ENCODE data around the gene ZNF738. TPM values are rescaled to one million over a fixed set of nuclear protein-coding genes. Genes with fewer than 3 reads are reported as not detected.

ZNF738 gene
- total and polyA plus RNA-seq, 2 donors (not counting 3 experiments of a cell fraction or from before 2014, with no cell fraction given) = 10.1 to 14.8 TPM

DNA sequence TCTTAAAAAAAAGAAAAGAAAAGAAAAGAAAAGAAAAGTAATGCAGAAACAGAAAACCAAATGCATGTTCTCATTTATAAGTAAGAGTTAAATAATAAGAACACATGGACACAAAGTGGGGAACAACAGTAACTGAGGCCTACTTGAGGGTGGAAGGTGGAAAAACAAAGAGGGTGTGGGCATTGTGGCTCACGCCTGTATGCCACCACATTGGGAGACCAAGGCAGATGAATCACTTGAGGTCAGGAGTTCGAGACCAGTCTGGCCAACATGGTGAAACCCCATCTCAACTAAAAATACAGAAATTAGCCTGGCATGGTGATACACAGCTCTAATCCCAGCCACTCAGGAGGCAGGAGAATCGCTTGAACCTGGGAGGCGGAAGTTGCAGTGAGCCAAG lies 37.7 kb upstream of the ZNF738 start:
- H3K27ac ChIP-seq (ENCODE audit: insufficient read depth, low read depth, low read length) = no peak overlapping the region
- no peaks in the 10 kb centered on the region for H3K9me1 ChIP-seq (replicated peaks; ENCODE audit: control insufficient read depth, extremely low read depth, insufficient read depth, low read length)
- ChIA-PET POLR2A (no interaction called here), CTCF (no interaction called here)
- intact Hi-C loops (cut with micrococcal nuclease) = loop anchor here (10.0 kb wide), 1 partner anchor 176 kb away; the partner anchor contains the start of gene ZNF431
- no TSS peak for BruUV-seq (replicated peaks)
- no peaks in the 10 kb centered on the region for H3K4me1 ChIP-seq (ENCODE audit: control insufficient read depth, extremely low read depth, insufficient read depth, low read length)
- no peak overlapping the region for H2AFZ ChIP-seq (ENCODE audit: low read depth, low read length)
- no peaks in the 10 kb centered on the region for H4K20me1 ChIP-seq (replicated peaks; ENCODE audit: control insufficient read depth, extremely low read depth, insufficient read depth, low read length)
- no peaks in the 10 kb centered on the region for H3K9me3 ChIP-seq (replicated peaks; ENCODE audit: control insufficient read depth, insufficient read depth, low read length)
- dilution Hi-C loops (cut with MboI; ENCODE audit: extremely low pct_ligation_motif_present, low sequenced_read_pairs) = no loop called here
- H3K4me3 ChIP-seq (replicated peaks in 1 of 3; ENCODE audit: insufficient read depth in 1 of 3, low read depth in 1 of 3, low read length in 3 of 3) = no peak overlapping the region
- no peak for DNase-seq (ENCODE audit: low read depth, low spot score)
- H3K36me3 ChIP-seq (ENCODE audit: control insufficient read depth in 2 of 2, extremely low read depth in 1 of 2, insufficient read depth in 2 of 2, low read length in 2 of 2) = no peaks in the 10 kb centered on the region
- H3K9ac ChIP-seq (replicated peaks; ENCODE audit: extremely low read depth, insufficient read depth, low read length) = no peak overlapping the region
- H3K79me2 ChIP-seq (ENCODE audit: control insufficient read depth, insufficient read depth, low read length) = peaks cover 59% of the 10 kb centered on the region
- no peak for FAIRE-seq
- H3K4me2 ChIP-seq (ENCODE audit: insufficient read depth, low read length) = no peak overlapping the region
- TF ChIP-seq POLR2A (IDR thresholded peaks at IDR 0.05; ENCODE audit: low read depth, low read length) (no peak), FOS (IDR thresholded peaks at IDR 0.05; ENCODE audit: borderline replicate concordance, insufficient read depth, low read length) (no peak), POLR2AphosphoS5 (IDR thresholded peaks at IDR 0.05; ENCODE audit: insufficient read depth, low read depth, low read length) (no peak), GATA2 (IDR thresholded peaks at IDR 0.05; ENCODE audit: insufficient read depth, insufficient read length, low read depth, low read length) (no peak), MYC (IDR thresholded peaks at IDR 0.05; ENCODE audit: low read depth, low read length) (no peak), EZH2 (IDR thresholded peaks at IDR 0.05; ENCODE audit: borderline replicate concordance, low read depth, low read length, severe bottlenecking) (no peak), JUN (IDR thresholded peaks at IDR 0.05; ENCODE audit: borderline replicate concordance, insufficient read depth, insufficient read length, low read depth) (no peak)
- TF ChIP-seq, protein P1, sequence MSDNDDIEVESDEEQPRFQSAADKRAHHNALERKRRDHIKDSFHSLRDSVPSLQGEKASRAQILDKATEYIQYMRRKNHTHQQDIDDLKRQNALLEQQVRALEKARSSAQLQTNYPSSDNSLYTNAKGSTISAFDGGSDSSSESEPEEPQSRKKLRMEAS (IDR thresholded peaks at IDR 0.05; ENCODE audit: insufficient read depth, insufficient read length) = no peak
- TF ChIP-seq, protein P2, sequence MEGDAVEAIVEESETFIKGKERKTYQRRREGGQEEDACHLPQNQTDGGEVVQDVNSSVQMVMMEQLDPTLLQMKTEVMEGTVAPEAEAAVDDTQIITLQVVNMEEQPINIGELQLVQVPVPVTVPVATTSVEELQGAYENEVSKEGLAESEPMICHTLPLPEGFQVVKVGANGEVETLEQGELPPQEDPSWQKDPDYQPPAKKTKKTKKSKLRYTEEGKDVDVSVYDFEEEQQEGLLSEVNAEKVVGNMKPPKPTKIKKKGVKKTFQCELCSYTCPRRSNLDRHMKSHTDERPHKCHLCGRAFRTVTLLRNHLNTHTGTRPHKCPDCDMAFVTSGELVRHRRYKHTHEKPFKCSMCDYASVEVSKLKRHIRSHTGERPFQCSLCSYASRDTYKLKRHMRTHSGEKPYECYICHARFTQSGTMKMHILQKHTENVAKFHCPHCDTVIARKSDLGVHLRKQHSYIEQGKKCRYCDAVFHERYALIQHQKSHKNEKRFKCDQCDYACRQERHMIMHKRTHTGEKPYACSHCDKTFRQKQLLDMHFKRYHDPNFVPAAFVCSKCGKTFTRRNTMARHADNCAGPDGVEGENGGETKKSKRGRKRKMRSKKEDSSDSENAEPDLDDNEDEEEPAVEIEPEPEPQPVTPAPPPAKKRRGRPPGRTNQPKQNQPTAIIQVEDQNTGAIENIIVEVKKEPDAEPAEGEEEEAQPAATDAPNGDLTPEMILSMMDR (IDR thresholded peaks at IDR 0.05; ENCODE audit: extremely low read depth in 1 of 2, insufficient read depth in 1 of 2, low read depth in 1 of 2, low read length in 2 of 2) = no peak
- no peaks in the 10 kb centered on the region for H3K27me3 ChIP-seq (ENCODE audit: control insufficient read depth in 2 of 2, insufficient read depth in 2 of 2, low read length in 2 of 2)
